Measurements from ENCODE around the gene SLC35F3. TPM values are rescaled to one million over a fixed set of nuclear protein-coding genes. Genes with fewer than 3 reads are reported as not detected.

SLC35F3 gene
- total RNA-seq, 2 experiments from 2014 or later: not detected

- Histone ChIP-seq H3K27ac (ENCODE audit: low read depth, low read length, poor library complexity, severe bottlenecking) (no peak overlapping the region), H2AFZ (ENCODE audit: low read length) (no peak overlapping the region), H3K4me3 (ENCODE audit: low read depth, low read length, poor library complexity, severe bottlenecking) (no peak overlapping the region), H3K36me3 (ENCODE audit: insufficient read depth, low read length) (no peaks in the 10 kb centered on the region), H3K9me2 (ENCODE audit: insufficient read depth, low read length) (no peaks in the 10 kb centered on the region), H3K79me2 (ENCODE audit: insufficient read depth, low read depth, low read length) (no peaks in the 10 kb centered on the region), H4K20me1 (ENCODE audit: insufficient read depth, low read length) (no peaks in the 10 kb centered on the region), H3K4me2 (ENCODE audit: low read length) (no peak overlapping the region), H3K4me1 (ENCODE audit: insufficient read depth, low read length, poor library complexity, severe bottlenecking) (no peaks in the 10 kb centered on the region), H3K9me3 (ENCODE audit: low read length) (no peaks in the 10 kb centered on the region)
- CTCF ChIA-PET (ENCODE audit: unreplicated experiment): no interaction called here
- BruUV-seq (replicated peaks): no TSS peak
- intact Hi-C loops (cut with micrococcal nuclease; ENCODE audit: unreplicated experiment): no loop called here
- POLR2A ChIA-PET: no interaction called here
- no peak for TF ChIP-seq EZH2phosphoT487 (IDR thresholded peaks at IDR 0.05; ENCODE audit: borderline replicate concordance, low read depth, low read length)
- no peak for DNase-seq (ENCODE audit: low spot score)
These were observed 368.3 kb downstream of the SLC35F3 start for GRCh38 chr1:234272656-234273312.

- H3K4me1 ChIP-seq (ENCODE audit: insufficient read depth, low read length, poor library complexity, severe bottlenecking): no peaks in the 10 kb centered on the region
- no TSS peak for BruUV-seq (replicated peaks)
- no peak for DNase-seq (ENCODE audit: low spot score)
- POLR2A ChIA-PET: no interaction called here
- no peaks in the 10 kb centered on the region for H3K9me3 ChIP-seq (ENCODE audit: low read length)
- no peaks in the 10 kb centered on the region for H3K79me2 ChIP-seq (ENCODE audit: insufficient read depth, low read depth, low read length)
- H2AFZ ChIP-seq (ENCODE audit: low read length): no peak overlapping the region
- no peaks in the 10 kb centered on the region for H3K36me3 ChIP-seq (ENCODE audit: insufficient read depth, low read length)
- H4K20me1 ChIP-seq (ENCODE audit: insufficient read depth, low read length): no peaks in the 10 kb centered on the region
- no peak overlapping the region for H3K27ac ChIP-seq (ENCODE audit: low read depth, low read length, poor library complexity, severe bottlenecking)
- CTCF ChIA-PET (ENCODE audit: unreplicated experiment): no interaction called here
- intact Hi-C loops (cut with micrococcal nuclease; ENCODE audit: unreplicated experiment): no loop called here
- H3K4me2 ChIP-seq (ENCODE audit: low read length): no peak overlapping the region
- H3K9me2 ChIP-seq (ENCODE audit: insufficient read depth, low read length): no peaks in the 10 kb centered on the region
- H3K4me3 ChIP-seq (ENCODE audit: low read depth, low read length, poor library complexity, severe bottlenecking): no peak overlapping the region
- TF ChIP-seq EZH2phosphoT487 (IDR thresholded peaks at IDR 0.05; ENCODE audit: borderline replicate concordance, low read depth, low read length) (no peak), CTCF (conservative IDR thresholded peaks at IDR 0.05; ENCODE audit: low read length) (no peak)
These were observed 369.5 kb downstream of the SLC35F3 start for GRCh38 chr1:234273981-234274380.

DNA sequence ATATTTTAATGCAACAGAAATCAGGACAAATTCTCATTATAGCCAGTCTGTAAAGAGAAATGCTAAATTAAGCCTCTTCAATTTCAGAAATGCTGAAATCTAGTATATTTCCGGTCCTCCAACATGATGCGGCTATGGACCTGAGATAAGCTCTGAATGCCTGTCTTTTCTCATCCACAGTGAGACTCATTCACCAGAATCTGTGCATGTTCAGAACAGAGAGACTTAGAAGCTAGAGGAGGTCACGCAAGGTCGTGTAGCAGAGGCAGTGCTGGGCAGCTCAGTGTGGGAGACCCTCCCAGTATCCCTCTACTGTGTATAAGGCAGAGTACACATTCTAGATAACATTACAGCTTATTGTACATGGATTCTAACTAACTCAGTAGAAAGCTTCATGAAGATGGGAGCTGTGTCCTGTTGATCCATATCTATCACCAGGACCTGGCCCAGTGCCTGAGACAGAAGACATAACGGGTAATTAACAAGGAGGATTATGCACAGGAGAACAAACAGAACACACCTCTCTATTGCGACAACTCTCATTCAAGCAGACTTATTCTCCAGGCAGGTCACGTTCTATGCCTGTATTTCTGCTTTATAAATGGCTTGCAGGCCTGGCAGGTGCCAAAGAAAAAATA lies 371.8 kb downstream of the SLC35F3 start:
- Histone ChIP-seq H3K79me2 (ENCODE audit: insufficient read depth, low read depth, low read length) (no peaks in the 10 kb centered on the region), H4K20me1 (ENCODE audit: insufficient read depth, low read length) (no peaks in the 10 kb centered on the region), H3K4me3 (ENCODE audit: low read depth, low read length, poor library complexity, severe bottlenecking) (no peak overlapping the region), H3K9me3 (ENCODE audit: low read length) (no peaks in the 10 kb centered on the region), H3K4me2 (ENCODE audit: low read length) (no peak overlapping the region), H3K36me3 (ENCODE audit: insufficient read depth, low read length) (no peaks in the 10 kb centered on the region), H3K9me2 (ENCODE audit: insufficient read depth, low read length) (no peaks in the 10 kb centered on the region), H3K27ac (ENCODE audit: low read depth, low read length, poor library complexity, severe bottlenecking) (no peak overlapping the region), H2AFZ (ENCODE audit: low read length) (no peak overlapping the region), H3K4me1 (ENCODE audit: insufficient read depth, low read length, poor library complexity, severe bottlenecking) (no peaks in the 10 kb centered on the region)
- no peak for TF ChIP-seq EZH2phosphoT487 (IDR thresholded peaks at IDR 0.05; ENCODE audit: borderline replicate concordance, low read depth, low read length)
- no peak for TF ChIP-seq CTCF (conservative IDR thresholded peaks at IDR 0.05; ENCODE audit: low read length)
- no TSS peak for BruUV-seq (replicated peaks)
- intact Hi-C loops (cut with micrococcal nuclease; ENCODE audit: unreplicated experiment): no loop called here
- DNase-seq (ENCODE audit: low spot score): no peak
- ChIA-PET CTCF (ENCODE audit: unreplicated experiment) (no interaction called here), POLR2A (interaction anchor here (1.0 kb wide), 1 partner anchor 706 kb away, joined by 3 read pairs; no protein-coding TSS in a partner anchor)
